NCI-H187 (cell line): ENCODE measurements around the gene IWS1.
"Not testable (repeated sequence)": the region's sequence is repeated elsewhere in the genome, so short reads cannot be mapped to it uniquely, and the experiment has no call there.

Source experiments
- DNase-seq, 2 experiments: peaks; one replicate each; lab custom pipeline; 2025; lab: John Stamatoyannopoulos, UW

The IWS1 gene

GRCh38 chr2:127454595-127455565 is 71.4 kb downstream of the IWS1 start:
- DNase-seq = no peak

- no peak for DNase-seq
Measured at GRCh38 chr2:127453392-127454171, 72.7 kb downstream of the IWS1 start.

- no peak for DNase-seq
Measured at GRCh38 chr2:127453013-127453391, 73.3 kb downstream of the IWS1 start.

- not testable (repeated sequence) for DNase-seq
Measured at GRCh38 chr2:127452423-127452822, 73.9 kb downstream of the IWS1 start.

- DNase-seq = no peak
Measured at GRCh38 chr2:127451981-127452380, 74.3 kb downstream of the IWS1 start.

GRCh38 chr2:127449898-127450297 is 76.4 kb downstream of the IWS1 start:
- DNase-seq = no peak

- DNase-seq = no peak
Measured at GRCh38 chr2:127449414-127449813, 76.9 kb downstream of the IWS1 start.

- DNase-seq = no peak
Measured at GRCh38 chr2:127448526-127448925, 77.8 kb downstream of the IWS1 start.

GRCh38 chr2:127439343-127439742 is 86.9 kb downstream of the IWS1 start:
- no peak for DNase-seq

GRCh38 chr2:127437781-127438726 is 88.2 kb downstream of the IWS1 start:
- no peak for DNase-seq

- no peak for DNase-seq
Measured at GRCh38 chr2:127437056-127437455, 89.2 kb downstream of the IWS1 start.

GRCh38 chr2:127434515-127434914 is 91.8 kb downstream of the IWS1 start:
- DNase-seq = no peak

GRCh38 chr2:127431408-127432023 is 94.8 kb downstream of the IWS1 start:
- no peak for DNase-seq
